Measurements from ENCODE around the gene INKA1.
"Not testable (repeated sequence)": the region's sequence is repeated elsewhere in the genome, so short reads cannot be mapped to it uniquely, and the experiment has no call there.

Gene INKA1

DNA sequence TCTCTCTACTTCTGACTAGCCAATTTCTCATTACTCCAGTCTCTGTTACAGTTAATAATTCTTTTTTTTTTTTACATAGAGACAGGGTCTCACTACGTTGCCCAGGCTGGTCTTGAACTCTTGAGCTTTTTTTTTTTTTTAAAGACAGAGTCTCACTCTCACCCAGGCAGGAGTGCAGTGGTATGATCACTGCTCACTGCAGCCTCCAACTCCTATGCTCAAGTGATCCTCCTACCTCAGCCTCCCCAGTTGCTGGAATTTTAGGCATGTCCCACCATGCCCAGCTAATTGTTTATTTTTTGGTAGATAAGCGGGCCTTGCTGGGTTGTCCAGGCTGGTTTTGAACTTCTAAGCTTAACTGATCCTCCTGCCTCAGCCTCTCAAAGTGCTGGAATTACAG, 30.4 kb upstream of the INKA1 start:
- Histone ChIP-seq H3K27me3 (ENCODE audit: insufficient read depth, poor library complexity, severe bottlenecking) (no peaks in the 10 kb centered on the region), H3K27ac (replicated peaks) (no peak overlapping the region), H3K4me3 (replicated peaks; ENCODE audit: insufficient read depth, low read length) (no peak overlapping the region)
- no peak for DNase-seq (ENCODE audit: low read depth in 1 of 2, low spot score in 1 of 2)
- TF ChIP-seq, protein P1, sequence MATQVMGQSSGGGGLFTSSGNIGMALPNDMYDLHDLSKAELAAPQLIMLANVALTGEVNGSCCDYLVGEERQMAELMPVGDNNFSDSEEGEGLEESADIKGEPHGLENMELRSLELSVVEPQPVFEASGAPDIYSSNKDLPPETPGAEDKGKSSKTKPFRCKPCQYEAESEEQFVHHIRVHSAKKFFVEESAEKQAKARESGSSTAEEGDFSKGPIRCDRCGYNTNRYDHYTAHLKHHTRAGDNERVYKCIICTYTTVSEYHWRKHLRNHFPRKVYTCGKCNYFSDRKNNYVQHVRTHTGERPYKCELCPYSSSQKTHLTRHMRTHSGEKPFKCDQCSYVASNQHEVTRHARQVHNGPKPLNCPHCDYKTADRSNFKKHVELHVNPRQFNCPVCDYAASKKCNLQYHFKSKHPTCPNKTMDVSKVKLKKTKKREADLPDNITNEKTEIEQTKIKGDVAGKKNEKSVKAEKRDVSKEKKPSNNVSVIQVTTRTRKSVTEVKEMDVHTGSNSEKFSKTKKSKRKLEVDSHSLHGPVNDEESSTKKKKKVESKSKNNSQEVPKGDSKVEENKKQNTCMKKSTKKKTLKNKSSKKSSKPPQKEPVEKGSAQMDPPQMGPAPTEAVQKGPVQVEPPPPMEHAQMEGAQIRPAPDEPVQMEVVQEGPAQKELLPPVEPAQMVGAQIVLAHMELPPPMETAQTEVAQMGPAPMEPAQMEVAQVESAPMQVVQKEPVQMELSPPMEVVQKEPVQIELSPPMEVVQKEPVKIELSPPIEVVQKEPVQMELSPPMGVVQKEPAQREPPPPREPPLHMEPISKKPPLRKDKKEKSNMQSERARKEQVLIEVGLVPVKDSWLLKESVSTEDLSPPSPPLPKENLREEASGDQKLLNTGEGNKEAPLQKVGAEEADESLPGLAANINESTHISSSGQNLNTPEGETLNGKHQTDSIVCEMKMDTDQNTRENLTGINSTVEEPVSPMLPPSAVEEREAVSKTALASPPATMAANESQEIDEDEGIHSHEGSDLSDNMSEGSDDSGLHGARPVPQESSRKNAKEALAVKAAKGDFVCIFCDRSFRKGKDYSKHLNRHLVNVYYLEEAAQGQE (IDR thresholded peaks at IDR 0.05; ENCODE audit: insufficient replicate concordance, low read depth): no peak
- TF ChIP-seq SPI1 (IDR thresholded peaks at IDR 0.05; ENCODE audit: borderline replicate concordance, low read depth) (no peak), GABPA (IDR thresholded peaks at IDR 0.05; ENCODE audit: low read depth) (no peak), POLR2AphosphoS5 (IDR thresholded peaks at IDR 0.05; ENCODE audit: low read depth) (no peak)
- TF ChIP-seq, protein P2, sequence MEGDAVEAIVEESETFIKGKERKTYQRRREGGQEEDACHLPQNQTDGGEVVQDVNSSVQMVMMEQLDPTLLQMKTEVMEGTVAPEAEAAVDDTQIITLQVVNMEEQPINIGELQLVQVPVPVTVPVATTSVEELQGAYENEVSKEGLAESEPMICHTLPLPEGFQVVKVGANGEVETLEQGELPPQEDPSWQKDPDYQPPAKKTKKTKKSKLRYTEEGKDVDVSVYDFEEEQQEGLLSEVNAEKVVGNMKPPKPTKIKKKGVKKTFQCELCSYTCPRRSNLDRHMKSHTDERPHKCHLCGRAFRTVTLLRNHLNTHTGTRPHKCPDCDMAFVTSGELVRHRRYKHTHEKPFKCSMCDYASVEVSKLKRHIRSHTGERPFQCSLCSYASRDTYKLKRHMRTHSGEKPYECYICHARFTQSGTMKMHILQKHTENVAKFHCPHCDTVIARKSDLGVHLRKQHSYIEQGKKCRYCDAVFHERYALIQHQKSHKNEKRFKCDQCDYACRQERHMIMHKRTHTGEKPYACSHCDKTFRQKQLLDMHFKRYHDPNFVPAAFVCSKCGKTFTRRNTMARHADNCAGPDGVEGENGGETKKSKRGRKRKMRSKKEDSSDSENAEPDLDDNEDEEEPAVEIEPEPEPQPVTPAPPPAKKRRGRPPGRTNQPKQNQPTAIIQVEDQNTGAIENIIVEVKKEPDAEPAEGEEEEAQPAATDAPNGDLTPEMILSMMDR (IDR thresholded peaks at IDR 0.05; ENCODE audit: insufficient read depth, low read length): no peak

DNA sequence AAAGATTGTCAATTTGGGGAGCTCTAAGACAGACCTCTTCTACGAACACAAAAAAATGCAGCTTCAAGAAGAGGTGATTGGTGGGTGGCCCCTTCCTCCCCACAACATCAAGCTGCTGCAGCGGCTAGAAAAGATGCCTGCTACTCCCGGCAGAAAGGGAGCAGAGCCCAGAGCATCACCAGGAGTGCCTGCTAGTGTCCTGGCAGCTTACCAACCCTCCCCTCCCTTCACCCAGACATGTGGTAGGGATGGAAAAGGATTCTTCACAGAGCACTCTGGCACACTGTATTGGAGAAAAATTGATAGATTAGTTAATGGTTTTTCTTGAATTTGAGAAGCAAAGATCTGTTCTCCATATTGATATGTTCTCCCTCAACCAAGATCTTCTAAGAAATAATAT, 27.5 kb upstream of the INKA1 start:
- H3K27ac ChIP-seq (replicated peaks): no peak overlapping the region
- TF ChIP-seq, protein P2 (IDR thresholded peaks at IDR 0.05; ENCODE audit: insufficient read depth, low read length): no peak
- TF ChIP-seq GABPA (IDR thresholded peaks at IDR 0.05; ENCODE audit: low read depth) (no peak), POLR2AphosphoS5 (IDR thresholded peaks at IDR 0.05; ENCODE audit: low read depth) (no peak), SPI1 (IDR thresholded peaks at IDR 0.05; ENCODE audit: borderline replicate concordance, low read depth) (no peak)
- TF ChIP-seq, protein P1 (IDR thresholded peaks at IDR 0.05; ENCODE audit: insufficient replicate concordance, low read depth): no peak
- no peak overlapping the region for H3K4me3 ChIP-seq (replicated peaks; ENCODE audit: insufficient read depth, low read length)
- H3K27me3 ChIP-seq (ENCODE audit: insufficient read depth, poor library complexity, severe bottlenecking): no peaks in the 10 kb centered on the region
- no peak for DNase-seq (ENCODE audit: low read depth in 1 of 2, low spot score in 1 of 2)

DNA sequence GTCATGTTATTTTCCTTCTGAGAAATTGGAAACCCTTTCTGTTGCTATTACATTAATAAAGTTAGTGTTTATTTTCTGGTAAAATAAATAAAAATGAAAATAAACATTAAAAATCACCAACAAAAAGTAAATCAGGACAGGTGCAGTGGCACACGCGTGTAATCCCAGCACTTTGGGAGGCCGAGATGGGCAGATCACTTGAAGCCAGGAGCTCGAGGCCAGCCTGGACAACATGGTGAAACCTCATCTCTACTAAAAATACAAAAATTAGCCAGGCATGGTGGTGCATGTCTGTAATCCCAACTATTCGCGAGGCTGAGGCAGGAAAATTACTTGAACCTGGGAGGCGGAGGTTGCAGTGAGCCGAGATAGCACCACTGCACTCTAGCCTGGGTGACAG, 27.0 kb upstream of the INKA1 start:
- DNase-seq (ENCODE audit: low read depth in 1 of 2, low spot score in 1 of 2); H3K4me3 ChIP-seq (replicated peaks; ENCODE audit: insufficient read depth, low read length); H3K27me3 ChIP-seq (ENCODE audit: insufficient read depth, poor library complexity, severe bottlenecking); H3K27ac ChIP-seq (replicated peaks): not testable (repeated sequence)

DNA sequence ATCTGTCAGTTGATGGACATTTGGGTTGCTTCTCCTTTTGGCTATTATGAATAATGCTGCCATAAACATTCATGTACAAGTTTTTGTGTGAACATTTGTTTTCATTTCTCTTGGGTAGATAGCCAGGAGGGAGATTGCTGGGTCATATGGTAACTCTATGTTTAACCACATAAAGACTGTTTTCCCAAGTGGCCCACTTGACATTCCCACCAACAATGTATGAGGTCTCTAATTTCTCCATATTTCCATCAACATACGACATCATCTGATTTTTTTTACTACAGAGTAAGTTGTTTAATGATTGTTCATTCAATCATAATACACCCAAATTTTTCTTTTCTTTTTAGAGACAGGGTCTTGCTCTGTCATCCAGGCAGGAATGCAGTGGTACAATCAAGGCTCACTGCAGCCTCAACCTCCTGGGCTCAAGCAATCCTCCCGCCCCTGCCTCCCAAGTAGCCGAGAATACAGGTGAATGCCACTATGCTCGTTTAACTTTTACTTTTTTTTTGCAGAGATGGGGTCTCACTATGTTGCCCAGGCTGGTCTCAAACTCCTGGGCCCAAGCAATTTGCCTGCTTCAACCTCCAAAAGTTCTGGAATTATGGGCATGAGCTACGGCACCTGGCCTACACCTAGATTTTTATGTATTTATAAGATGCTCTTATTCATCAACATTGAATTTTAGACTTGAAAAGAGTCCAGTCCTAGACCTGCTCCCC, 23.5 kb upstream of the INKA1 start:
- Histone ChIP-seq H3K27me3 (ENCODE audit: insufficient read depth, poor library complexity, severe bottlenecking) (no peaks in the 10 kb centered on the region), H3K27ac (replicated peaks) (no peak overlapping the region), H3K4me3 (replicated peaks; ENCODE audit: insufficient read depth, low read length) (no peak overlapping the region)
- no peak for DNase-seq (ENCODE audit: low read depth in 1 of 2, low spot score in 1 of 2)
- TF ChIP-seq, protein P1 (IDR thresholded peaks at IDR 0.05; ENCODE audit: insufficient replicate concordance, low read depth): no peak
